HepG2 (cell line): ENCODE results near the gene SWI5. TPM values are rescaled to one million over a fixed set of nuclear protein-coding genes. Genes with fewer than 3 reads are reported as not detected.

Experiments used
- ATAC-seq: fragments of 200-7000 bp; cut with Tn5 transposase; 3 replicates; pipeline ENCODE4 v1.9.1; 2020; ENCODE audit warnings: mild to moderate bottlenecking, moderate library complexity
- BruUV-seq: library from RNA; stranded (reverse); fragments of 400-500 nt; replicated peaks from 2 replicates; lab custom pipeline; 2021; lab: Mats Ljungman, UMichigan
- CTCF ChIA-PET: fragments of 300-600 bp; formaldehyde crosslinking; extraction: SDS; loops from one replicate; lab custom pipeline; 2021; ENCODE audit warnings: low total read pairs, inconsistent platforms, low intra/inter-chr PET ratio; lab: Yijun Ruan, JAX
- POLR2A ChIA-PET: fragments of 350-600 bp; sonication (Branson Sonifier 250); formaldehyde crosslinking; loops from one replicate; lab custom pipeline; 2020; ENCODE audit warnings: antibody characterized with exemption, inconsistent platforms; lab: Yijun Ruan, JAX
- DNase-seq: peaks from one replicate; pipeline ENCODE4 v3.0.0-alpha.2; 2015; ENCODE audit warnings: low spot score
- FAIRE-seq: peaks from 3 replicates; lab custom pipeline; 2011; peaks lifted over from hg19 to GRCh38; lab: Jason Lieb, UNC
- H2AFZ ChIP-seq: one replicate; pipeline ENCODE4 v1.6.1; 2011; ENCODE audit warnings: low read length, inconsistent platforms
- H3K27ac ChIP-seq: fragments of 300-600 bp; 3 replicates; pipeline ENCODE4 v1.8.0; 2011; ENCODE audit warnings: mixed run types, mild to moderate bottlenecking, mixed read lengths, low read length, inconsistent platforms; ENCODE audit not compliant: insufficient read depth; ENCODE audit errors: extremely low read length
- H3K27me3 ChIP-seq, 2 experiments: fragments of 200-600 bp in 1 of 2; 2 replicates in 1 of 2; 3 replicates in 1 of 2; pipeline versions ENCODE4 v1.6.0 to v1.8.0; 2011; ENCODE audit warnings: low read length in 2 of 2, mild to moderate bottlenecking in 2 of 2, moderate library complexity in 2 of 2, inconsistent platforms in 1 of 2; ENCODE audit not compliant: insufficient read depth in 2 of 2, control insufficient read depth in 1 of 2
- H3K36me3 ChIP-seq, 2 experiments: fragments of 200-600 bp in 1 of 2; replicated peaks in 1 of 2; 2 replicates in 1 of 2; 3 replicates in 1 of 2; pipeline versions ENCODE4 v1.5.1 to v1.8.0; 2011; ENCODE audit warnings: low read length in 2 of 2, inconsistent platforms in 1 of 2; ENCODE audit not compliant: insufficient read depth in 2 of 2, control insufficient read depth in 1 of 2
- H3K4me1 ChIP-seq: 2 replicates; pipeline ENCODE4 v1.5.1; 2012; ENCODE audit warnings: low read length, inconsistent platforms; ENCODE audit not compliant: insufficient read depth
- H3K4me2 ChIP-seq: 2 replicates; pipeline ENCODE4 v1.6.0; 2011; ENCODE audit warnings: low read depth, low read length, inconsistent platforms
- H3K4me3 ChIP-seq, 3 experiments: fragments of 200-600 bp in 1 of 3; sonication (generic), shearing (Covaris generic) in 1 of 3; replicated peaks in 1 of 3; 2 replicates each; pipeline ENCODE4 v1.5.1; 2011 to 2016; ENCODE audit warnings: low read length in 3 of 3, inconsistent platforms in 2 of 3, low read depth in 2 of 3, mild to moderate bottlenecking in 2 of 3, control low read depth in 1 of 3, mixed read lengths in 1 of 3; ENCODE audit not compliant: insufficient read depth in 1 of 3
- H3K79me2 ChIP-seq: one replicate; pipeline ENCODE4 v1.6.1; 2011; ENCODE audit warnings: low read length, inconsistent platforms; ENCODE audit not compliant: insufficient read depth
- H3K9ac ChIP-seq: 2 replicates; pipeline ENCODE4 v1.6.0; 2011; ENCODE audit warnings: mild to moderate bottlenecking, low read depth, low read length, inconsistent platforms; ENCODE audit not compliant: insufficient read depth
- H3K9me3 ChIP-seq: 2 replicates; pipeline ENCODE4 v1.5.1; 2012; ENCODE audit warnings: mild to moderate bottlenecking, low read length
- H4K20me1 ChIP-seq: 2 replicates; pipeline ENCODE4 v1.6.0; 2011; ENCODE audit warnings: inconsistent platforms, mild to moderate bottlenecking, low read length, moderate library complexity; ENCODE audit not compliant: insufficient read depth
- ATM ChIP-seq: fragments of 450-650 bp; IDR thresholded peaks from 2 replicates; pipeline ENCODE4 v1.7.1; 2017; ENCODE audit warnings: mild to moderate bottlenecking, borderline replicate concordance
- ELF1 ChIP-seq: sonication (generic); formaldehyde crosslinking; IDR thresholded peaks from 2 replicates; pipeline ENCODE4 v1.4.0; 2020; ENCODE audit warnings: missing genetic modification reagents
- FOSL2 ChIP-seq: sonication (generic); formaldehyde crosslinking; IDR thresholded peaks from 2 replicates; pipeline ENCODE4 v1.4.0; 2020; ENCODE audit warnings: missing genetic modification reagents
- MED13 ChIP-seq: sonication (generic); formaldehyde crosslinking; IDR thresholded peaks from 2 replicates; pipeline ENCODE4 v1.5.0; 2020; ENCODE audit warnings: missing genetic modification reagents
- POLR2A ChIP-seq, 2 experiments: IDR thresholded peaks; 2 replicates each; pipeline ENCODE4 v1.6.1; 2011; ENCODE audit warnings: low read depth in 2 of 2, low read length in 2 of 2, mild to moderate bottlenecking in 1 of 2, moderate library complexity in 1 of 2; ENCODE audit not compliant: insufficient read depth in 1 of 2
- RFXANK ChIP-seq: IDR thresholded peaks from 2 replicates; pipeline ENCODE4 v1.6.1; 2016
- SKI ChIP-seq: fragments of 450-650 bp; IDR thresholded peaks from one replicate; pipeline ENCODE4 v1.6.1; 2018; ENCODE audit warnings: mild to moderate bottlenecking; ENCODE audit not compliant: partially characterized antibody
- SOX13 ChIP-seq, 3 experiments: fragments of 450-650 bp in 1 of 3; sonication (generic) in 1 of 3; formaldehyde crosslinking in 1 of 3; IDR thresholded peaks in 2 of 3; conservative IDR thresholded peaks in 1 of 3; 2 replicates each; pipeline versions ENCODE4 v1.5.0 to v1.6.1; 2016 to 2020; ENCODE audit warnings: antibody characterized with exemption in 1 of 3, mild to moderate bottlenecking in 1 of 3, missing compliant biosample characterization in 1 of 3, missing genetic modification reagents in 1 of 3, moderate library complexity in 1 of 3
- TBP ChIP-seq: sonication (generic); formaldehyde crosslinking; IDR thresholded peaks from 2 replicates; pipeline ENCODE4 v1.5.0; 2020; ENCODE audit warnings: missing genetic modification reagents
- ZNF264 ChIP-seq: sonication (generic); formaldehyde crosslinking; IDR thresholded peaks from 2 replicates; pipeline ENCODE4 v1.4.0; 2020; ENCODE audit warnings: missing genetic modification reagents
- ZNF501 ChIP-seq: sonication (generic); formaldehyde crosslinking; IDR thresholded peaks from 2 replicates; pipeline ENCODE4 v1.5.1; 2020; ENCODE audit warnings: mild to moderate bottlenecking, moderate library complexity, missing genetic modification reagents
- ZNF749 ChIP-seq: sonication (generic); formaldehyde crosslinking; IDR thresholded peaks from 2 replicates; pipeline ENCODE4 v1.8.0; 2022; ENCODE audit warnings: mild to moderate bottlenecking, missing genetic modification reagents, moderate library complexity, borderline replicate concordance
- ZSCAN25 ChIP-seq: sonication (generic); formaldehyde crosslinking; IDR thresholded peaks from 2 replicates; pipeline ENCODE4 v1.8.0; 2022; ENCODE audit warnings: mild to moderate bottlenecking, missing genetic modification reagents
- WGBS: methylation state at CpG from one replicate; pipeline ENCODE4 v1.1.6; 2017; ENCODE audit warnings: low lambda C conversion rate; 5-methylcytosine and 5-hydroxymethylcytosine counted together
- in situ Hi-C: cut with HindIII; loops from 2 replicates; pipeline ENCODE4 v1.10.0; 2017; ENCODE audit warnings: low pct_unique_long_range_greater_than_20kb; ENCODE audit not compliant: extremely low pct_ligation_motif_present
- intact Hi-C: fragments of 100-400 bp; cut with micrococcal nuclease; formaldehyde crosslinking; loops from one replicate; pipeline ENCODE4 v1.10.0; 2022; ENCODE audit not compliant: unreplicated experiment
- polyA plus RNA-seq, 8 experiments: library from polyadenylated mRNA; depleted of rRNA in 3 of 8; stranded (reverse) in 7 of 8; unstranded in 1 of 8; fragments of >200 nt; fragmentation: Illumina TruSeq in 4 of 8; extraction: Trizol in 4 of 8; gene quantifications; 2 replicates each; pipeline versions ENCODE4 v1.2.1 to v1.2.3, GENCODE V29; 2011 to 2016; ENCODE audit warnings: low read depth in 4 of 8, missing spikeins in 1 of 8, mixed read lengths in 1 of 8; ENCODE audit not compliant: insufficient read depth in 1 of 8
- total RNA-seq, 5 experiments: library from RNA; depleted of rRNA; stranded (reverse); fragments of >200 nt; fragmentation: Illumina TruSeq; extraction: Trizol; gene quantifications; 2 replicates each; pipeline ENCODE4 v1.2.3, GENCODE V29; 2016; ENCODE audit warnings: low read depth in 1 of 5

Gene SWI5
- total and polyA plus RNA-seq, 2 of the 13 experiments (the other 11 are each of a cell fraction or from before 2014, with no cell fraction given) = 39.2 to 41.0 TPM

- TF ChIP-seq ELF1 (CRISPR knock-in tag) = no peak
- TF ChIP-seq RFXANK (CRISPR knock-in tag) = no peak
- TF ChIP-seq ZNF264 (CRISPR knock-in tag) = no peak
- TF ChIP-seq ZNF749 (CRISPR knock-in tag) = no peak
- no peak for TF ChIP-seq MED13 (CRISPR knock-in tag)
- TF ChIP-seq POLR2A (IDR thresholded peaks at IDR 0.05; ENCODE audit: insufficient read depth in 1 of 2, low read depth in 2 of 2, low read length in 2 of 2) = no peak
- TF ChIP-seq, all 625 proteins: peak for 0
Measured at GRCh38 chr9:128317629-128318028, 41.6 kb downstream of the SWI5 start (continued).

GRCh38 chr9:128321343-128321742 lies 45.3 kb downstream of the SWI5 start:
- DNase-seq = no peak
- Histone ChIP-seq H3K4me1 (peaks cover 23% of the 10 kb centered on the region), H3K9me3 (no peaks in the 10 kb centered on the region), H3K27ac (no peak overlapping the region), H3K9ac (peak overlapping the region; percentile 96), H3K36me3 (peaks cover 9 to 30% of the 10 kb centered on the region in 2 experiments), H4K20me1 (no peaks in the 10 kb centered on the region), H3K4me3 (peak overlapping the region; percentile 93 to 99 (median 94)), H2AFZ (no peak overlapping the region), H3K4me2 (peak overlapping the region; percentile 97), H3K79me2 (peaks cover 33% of the 10 kb centered on the region), H3K27me3 (no peaks in the 10 kb centered on the region; a peak in 1 of 5 replicates)
- 73% methylated on average over 6 of the region's 7 CpGs for WGBS
- ChIA-PET CTCF (no interaction called here), POLR2A (interaction anchor here (1.0 to 1.8 kb wide), 2 partner anchors 14 to 25 kb away, joined by 3 to 7 read pairs; no protein-coding TSS in a partner anchor)
- intact Hi-C loops = no loop called here
- no TSS peak for BruUV-seq
- TF ChIP-seq SOX13 (IDR thresholded peaks at IDR 0.05) (no peak), SOX13 (CRISPR knock-in tag; conservative IDR thresholded peaks at IDR 0.05 in 1 of 2, IDR thresholded peaks at IDR 0.05 in 1 of 2) (no peak), FOSL2 (CRISPR knock-in tag) (no peak), SKI (no peak), ZNF501 (CRISPR knock-in tag) (no peak), TBP (CRISPR knock-in tag) (no peak), ZSCAN25 (CRISPR knock-in tag) (no peak), ATM (no peak)
- in situ Hi-C loops = no loop called here
- FAIRE-seq = no peak
- ATAC-seq = no peak
